NT2/D1 (cell line): ENCODE measurements around the gene CLDN19.

Experiments used
- SUZ12 ChIP-seq: IDR thresholded peaks from 2 replicates; pipeline ENCODE4 v1.6.1; 2011; ENCODE audit not compliant: insufficient read length, insufficient read depth; ENCODE audit errors: extremely low read depth
- YY1 ChIP-seq: IDR thresholded peaks from 2 replicates; pipeline ENCODE4 v1.6.1; 2011; ENCODE audit not compliant: insufficient read length, insufficient read depth
- ZNF274 ChIP-seq: IDR thresholded peaks from 2 replicates; pipeline ENCODE4 v1.6.1; 2011; ENCODE audit warnings: mild to moderate bottlenecking, low read depth, low read length

DNA sequence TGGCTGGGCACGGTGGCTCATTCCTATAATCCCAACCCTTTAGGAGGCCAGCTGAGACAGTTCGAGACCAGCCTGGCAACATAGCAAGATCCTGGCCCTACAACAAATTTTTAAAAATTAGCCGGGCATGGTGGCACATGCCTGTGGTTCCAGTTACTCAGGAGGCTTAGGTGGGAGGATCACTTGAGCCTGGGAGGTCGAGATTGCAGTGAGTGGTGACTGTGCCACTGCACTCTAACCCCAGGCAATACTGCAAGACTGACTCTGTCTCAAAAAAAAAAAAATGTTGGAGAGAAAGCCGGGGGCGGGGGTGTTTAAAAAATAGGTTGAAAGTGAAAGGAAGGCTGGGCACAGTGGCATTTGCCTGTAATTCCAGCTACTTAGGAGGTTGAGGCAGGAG lies 16.5 kb downstream of the CLDN19 start:
- TF ChIP-seq YY1 (no peak), SUZ12 (no peak), ZNF274 (no peak)
